Panc1 (cell line): ENCODE data around the gene PRKAG2. TPM values are rescaled to one million over a fixed set of nuclear protein-coding genes. Genes with fewer than 3 reads are reported as not detected.

Source experiments
- ATAC-seq: fragments of 200-7000 bp; cut with Tn5 transposase; 2 replicates; pipeline ENCODE4 v1.9.1; 2020; ENCODE audit warnings: mild to moderate bottlenecking, moderate library complexity
- BruUV-seq: library from RNA; stranded (reverse); fragments of 400-500 nt; replicated peaks from 2 replicates; lab custom pipeline; 2021; lab: Mats Ljungman, UMichigan
- CTCF ChIA-PET: fragments of 300-600 bp; sonication (Branson Sonifier 250); formaldehyde crosslinking; loops from one replicate; lab custom pipeline; 2022; ENCODE audit warnings: antibody characterized with exemption; lab: Charles Lee
- POLR2A ChIA-PET: fragments of 300-600 bp; sonication (Branson Sonifier 250); formaldehyde crosslinking; loops from one replicate; lab custom pipeline; 2022; ENCODE audit warnings: antibody characterized with exemption; lab: Charles Lee
- DNase-seq: peaks from one replicate; pipeline ENCODE4 v3.0.0-alpha.2; 2010; ENCODE audit warnings: low read depth, low spot score
- H3K27ac ChIP-seq: 2 replicates; pipeline ENCODE4 v1.5.1; 2011; ENCODE audit warnings: mild to moderate bottlenecking, low read length, inconsistent platforms
- H3K27me3 ChIP-seq: fragments of 200-500 bp; sonication (Bioruptor generic); 2 replicates; pipeline ENCODE4 v1.6.0; 2014; ENCODE audit warnings: low read length, inconsistent platforms; ENCODE audit not compliant: control insufficient read depth, insufficient read depth
- H3K36me3 ChIP-seq: fragments of 200-500 bp; sonication (Bioruptor generic); 2 replicates; pipeline ENCODE4 v1.5.1; 2014; ENCODE audit warnings: inconsistent platforms, mild to moderate bottlenecking, low read length, moderate library complexity; ENCODE audit not compliant: control insufficient read depth, insufficient read depth
- H3K4me1 ChIP-seq: 2 replicates; pipeline ENCODE4 v1.5.1; 2011; ENCODE audit warnings: inconsistent platforms, mild to moderate bottlenecking, low read length, moderate library complexity; ENCODE audit not compliant: control insufficient read depth, insufficient read depth
- H3K4me3 ChIP-seq, 2 experiments: 2 replicates each; pipeline ENCODE4 v1.5.1; 2011 to 2012; ENCODE audit warnings: low read depth in 2 of 2, low read length in 2 of 2, mild to moderate bottlenecking in 2 of 2, inconsistent platforms in 1 of 2, moderate library complexity in 1 of 2
- H3K9me3 ChIP-seq: fragments of 200-500 bp; sonication (Bioruptor generic); 2 replicates; pipeline ENCODE4 v1.5.1; 2014; ENCODE audit warnings: low read depth, mild to moderate bottlenecking, inconsistent platforms, low read length, moderate library complexity; ENCODE audit not compliant: control insufficient read depth, insufficient read depth
- POLR2AphosphoS5 ChIP-seq: IDR thresholded peaks from 2 replicates; pipeline ENCODE4 v1.6.1; 2012; ENCODE audit warnings: mild to moderate bottlenecking, low read depth, low read length, moderate library complexity
- SIN3A ChIP-seq: IDR thresholded peaks from 2 replicates; pipeline ENCODE4 v1.6.1; 2012; ENCODE audit warnings: low read depth, mild to moderate bottlenecking, low read length, moderate library complexity, borderline replicate concordance; ENCODE audit not compliant: insufficient read depth
- TCF7L2 ChIP-seq: IDR thresholded peaks from 2 replicates; pipeline ENCODE4 v1.6.1; 2011; ENCODE audit warnings: mild to moderate bottlenecking, low read depth, low read length, inconsistent platforms
- in situ Hi-C: cut with HindIII; loops from 2 replicates; pipeline ENCODE4 v1.10.0; 2016; ENCODE audit warnings: low sequenced_read_pairs, low pct_unique_long_range_greater_than_20kb
- intact Hi-C: fragments of 100-400 bp; cut with micrococcal nuclease; formaldehyde crosslinking; loops from one replicate; pipeline ENCODE4 v1.10.0; 2022; ENCODE audit not compliant: unreplicated experiment
- total RNA-seq: library from RNA; stranded (reverse); gene quantifications from one replicate; pipeline ENCODE4 v1.2.1, GENCODE V29; 2021; ENCODE audit not compliant: unreplicated experiment
- TF ChIP-seq, protein P1 (sequence below), 2 experiments: IDR thresholded peaks; 2 replicates each; pipeline ENCODE4 v1.6.1; 2011 to 2012; ENCODE audit warnings: low read depth in 2 of 2, control low read depth in 1 of 2, low read length in 1 of 2, mild to moderate bottlenecking in 1 of 2, moderate library complexity in 1 of 2; ENCODE audit not compliant: insufficient read depth in 1 of 2
- TF ChIP-seq, protein P2 (sequence below): fragments of 450-650 bp; IDR thresholded peaks from 2 replicates; pipeline ENCODE4 v1.5.1; 2017; ENCODE audit warnings: mild to moderate bottlenecking

Gene PRKAG2
- total RNA-seq, 1 experiment from 2014 or later: 71.6 TPM

DNA sequence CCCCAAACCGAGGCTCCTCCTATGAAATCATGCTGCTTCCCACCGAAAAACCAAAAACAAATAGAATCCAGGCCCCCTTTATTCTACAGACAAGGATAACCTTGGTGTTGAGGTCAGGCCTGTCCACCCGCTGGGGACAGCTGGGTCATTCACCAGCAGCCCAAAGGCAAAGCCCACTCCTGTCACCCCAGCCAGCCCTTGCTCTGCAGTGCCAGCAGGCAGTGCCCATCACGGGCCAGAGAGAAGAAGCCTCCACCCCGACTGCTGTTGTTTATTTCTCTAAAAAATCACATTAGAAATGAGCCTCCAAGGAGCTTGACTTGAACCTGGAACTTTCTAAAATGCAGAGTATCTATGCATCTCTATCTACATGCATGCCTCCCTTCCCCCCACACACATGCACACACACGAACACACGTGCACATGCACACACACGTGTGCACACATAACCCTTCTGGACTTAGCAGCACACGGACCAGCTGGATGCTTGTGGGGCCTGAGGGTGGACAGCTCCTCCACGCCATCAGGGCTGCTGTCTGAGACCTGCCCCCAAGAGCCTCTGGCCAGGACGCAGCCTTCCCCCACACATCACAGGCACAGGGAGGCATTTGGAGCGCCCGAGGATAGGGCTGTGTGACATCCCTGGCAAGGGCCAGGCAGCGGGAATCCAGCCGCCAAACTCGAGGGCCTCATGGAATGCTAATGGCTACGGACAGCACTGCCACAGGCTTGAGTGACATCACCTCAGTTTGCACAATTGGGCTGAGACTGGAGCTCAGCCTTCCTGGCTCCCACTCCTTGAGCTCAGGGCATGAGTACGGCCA, 22.8 kb downstream of the PRKAG2 start:
- Histone ChIP-seq H3K27me3 (no peaks in the 10 kb centered on the region), H3K4me1 (peaks cover 15% of the 10 kb centered on the region), H3K4me3 (no peak overlapping the region), H3K27ac (no peak overlapping the region), H3K36me3 (no peaks in the 10 kb centered on the region), H3K9me3 (no peaks in the 10 kb centered on the region)
- no TSS peak for BruUV-seq
- intact Hi-C loops (no loop called here), in situ Hi-C loops (no loop called here)
- ATAC-seq (peak; percentile 66), DNase-seq (no peak)
- TF ChIP-seq POLR2AphosphoS5: no peak
- TF ChIP-seq, protein P1, sequence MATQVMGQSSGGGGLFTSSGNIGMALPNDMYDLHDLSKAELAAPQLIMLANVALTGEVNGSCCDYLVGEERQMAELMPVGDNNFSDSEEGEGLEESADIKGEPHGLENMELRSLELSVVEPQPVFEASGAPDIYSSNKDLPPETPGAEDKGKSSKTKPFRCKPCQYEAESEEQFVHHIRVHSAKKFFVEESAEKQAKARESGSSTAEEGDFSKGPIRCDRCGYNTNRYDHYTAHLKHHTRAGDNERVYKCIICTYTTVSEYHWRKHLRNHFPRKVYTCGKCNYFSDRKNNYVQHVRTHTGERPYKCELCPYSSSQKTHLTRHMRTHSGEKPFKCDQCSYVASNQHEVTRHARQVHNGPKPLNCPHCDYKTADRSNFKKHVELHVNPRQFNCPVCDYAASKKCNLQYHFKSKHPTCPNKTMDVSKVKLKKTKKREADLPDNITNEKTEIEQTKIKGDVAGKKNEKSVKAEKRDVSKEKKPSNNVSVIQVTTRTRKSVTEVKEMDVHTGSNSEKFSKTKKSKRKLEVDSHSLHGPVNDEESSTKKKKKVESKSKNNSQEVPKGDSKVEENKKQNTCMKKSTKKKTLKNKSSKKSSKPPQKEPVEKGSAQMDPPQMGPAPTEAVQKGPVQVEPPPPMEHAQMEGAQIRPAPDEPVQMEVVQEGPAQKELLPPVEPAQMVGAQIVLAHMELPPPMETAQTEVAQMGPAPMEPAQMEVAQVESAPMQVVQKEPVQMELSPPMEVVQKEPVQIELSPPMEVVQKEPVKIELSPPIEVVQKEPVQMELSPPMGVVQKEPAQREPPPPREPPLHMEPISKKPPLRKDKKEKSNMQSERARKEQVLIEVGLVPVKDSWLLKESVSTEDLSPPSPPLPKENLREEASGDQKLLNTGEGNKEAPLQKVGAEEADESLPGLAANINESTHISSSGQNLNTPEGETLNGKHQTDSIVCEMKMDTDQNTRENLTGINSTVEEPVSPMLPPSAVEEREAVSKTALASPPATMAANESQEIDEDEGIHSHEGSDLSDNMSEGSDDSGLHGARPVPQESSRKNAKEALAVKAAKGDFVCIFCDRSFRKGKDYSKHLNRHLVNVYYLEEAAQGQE (IDR thresholded peaks at IDR 0.05; ENCODE audit: insufficient read depth in 1 of 2, low read depth in 2 of 2, low read length in 1 of 2): no peak
- TF ChIP-seq TCF7L2: no peak
- TF ChIP-seq, protein P2, sequence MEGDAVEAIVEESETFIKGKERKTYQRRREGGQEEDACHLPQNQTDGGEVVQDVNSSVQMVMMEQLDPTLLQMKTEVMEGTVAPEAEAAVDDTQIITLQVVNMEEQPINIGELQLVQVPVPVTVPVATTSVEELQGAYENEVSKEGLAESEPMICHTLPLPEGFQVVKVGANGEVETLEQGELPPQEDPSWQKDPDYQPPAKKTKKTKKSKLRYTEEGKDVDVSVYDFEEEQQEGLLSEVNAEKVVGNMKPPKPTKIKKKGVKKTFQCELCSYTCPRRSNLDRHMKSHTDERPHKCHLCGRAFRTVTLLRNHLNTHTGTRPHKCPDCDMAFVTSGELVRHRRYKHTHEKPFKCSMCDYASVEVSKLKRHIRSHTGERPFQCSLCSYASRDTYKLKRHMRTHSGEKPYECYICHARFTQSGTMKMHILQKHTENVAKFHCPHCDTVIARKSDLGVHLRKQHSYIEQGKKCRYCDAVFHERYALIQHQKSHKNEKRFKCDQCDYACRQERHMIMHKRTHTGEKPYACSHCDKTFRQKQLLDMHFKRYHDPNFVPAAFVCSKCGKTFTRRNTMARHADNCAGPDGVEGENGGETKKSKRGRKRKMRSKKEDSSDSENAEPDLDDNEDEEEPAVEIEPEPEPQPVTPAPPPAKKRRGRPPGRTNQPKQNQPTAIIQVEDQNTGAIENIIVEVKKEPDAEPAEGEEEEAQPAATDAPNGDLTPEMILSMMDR: no peak
- TF ChIP-seq SIN3A: no peak
- ChIA-PET POLR2A (no interaction called here), CTCF (no interaction called here)

DNA sequence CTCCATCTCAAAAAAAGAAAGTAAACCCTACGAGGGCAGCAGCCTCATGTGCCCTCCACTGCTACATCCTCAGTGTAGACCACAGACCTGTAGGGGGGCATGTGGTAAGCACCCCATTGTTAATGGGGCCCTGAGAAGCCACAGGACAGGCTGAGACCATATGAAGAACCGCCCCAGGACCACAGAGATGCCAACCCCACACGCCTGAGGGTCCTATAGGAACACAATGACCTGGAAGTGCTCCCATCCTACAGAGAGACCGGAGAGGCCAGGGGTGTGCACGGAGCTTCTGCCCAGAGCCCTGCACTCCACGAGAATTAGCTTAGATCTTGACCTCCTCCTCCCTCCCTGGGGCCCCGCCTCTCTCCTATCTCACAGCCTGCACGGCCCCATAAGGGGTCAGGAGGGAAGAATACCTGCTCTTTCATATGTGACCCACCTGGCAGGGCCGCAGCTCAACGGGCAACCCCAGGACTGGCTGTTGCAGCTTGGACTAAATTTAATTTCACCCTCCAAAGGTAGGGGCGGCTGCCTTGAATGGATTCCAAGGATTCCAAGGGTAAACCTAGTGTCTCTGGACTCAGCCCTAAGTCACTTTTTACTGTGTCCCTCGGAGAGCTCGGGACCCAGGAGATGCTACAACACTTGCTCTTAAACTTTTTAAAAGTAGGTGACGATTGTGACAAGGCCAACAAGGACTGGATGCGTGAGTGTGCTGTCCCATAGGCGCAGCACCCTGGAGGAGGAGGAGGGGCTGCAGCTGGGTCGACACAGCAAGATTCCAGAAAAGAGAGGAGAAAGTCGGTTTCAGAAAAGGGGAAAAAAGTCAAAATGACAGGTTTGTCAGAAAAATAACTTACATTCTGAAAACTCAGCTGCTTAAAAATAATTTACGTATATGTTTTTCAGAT, 24.2 kb downstream of the PRKAG2 start:
- Histone ChIP-seq H3K27me3 (no peaks in the 10 kb centered on the region), H3K4me3 (no peak overlapping the region), H3K4me1 (peaks cover 15% of the 10 kb centered on the region), H3K27ac (no peak overlapping the region), H3K9me3 (no peaks in the 10 kb centered on the region), H3K36me3 (no peaks in the 10 kb centered on the region)
- TF ChIP-seq, protein P1 (IDR thresholded peaks at IDR 0.05; ENCODE audit: insufficient read depth in 1 of 2, low read depth in 2 of 2, low read length in 1 of 2): no peak
- no peak for TF ChIP-seq SIN3A
- TF ChIP-seq POLR2AphosphoS5: no peak
- no peak for TF ChIP-seq TCF7L2
- TF ChIP-seq, protein P2: no peak
- ChIA-PET CTCF (no interaction called here), POLR2A (interaction anchor here (0.7 kb wide), 1 partner anchor 63 kb away, joined by 3 read pairs; no protein-coding TSS in a partner anchor)
- DNase-seq (no peak), ATAC-seq (no peak)
- intact Hi-C loops (no loop called here), in situ Hi-C loops (no loop called here)
- no TSS peak for BruUV-seq
